Esophagus squamous epithelium (tissue), 4 donors: Measurements from ENCODE around the gene SLC41A3.

Experiments
- CTCF ChIP-seq, 6 experiments: fragments of 450-650 bp in 4 of 6; fragments of 200-600 bp in 2 of 6; sonication (generic) in 2 of 6; IDR thresholded peaks; one replicate each; pipeline ENCODE4 v1.5.1; 2016 to 2019; ENCODE audit warnings: antibody characterized with exemption in 6 of 6, mild to moderate bottlenecking in 4 of 6, moderate library complexity in 4 of 6
- POLR2A ChIP-seq, 4 donors: fragments of 450-650 bp; IDR thresholded peaks; one replicate each; pipeline ENCODE4 v1.6.1; 2017; ENCODE audit warnings: antibody characterized with exemption in 4 of 4, mild to moderate bottlenecking in 4 of 4, moderate library complexity in 3 of 4

- TF ChIP-seq CTCF (IDR thresholded peaks at IDR 0.05) (no peak), POLR2A (IDR thresholded peaks at IDR 0.05) (no peak)
Observed at GRCh38 chr3:126133606-126134005, 49.7 kb upstream of the SLC41A3 start.
